ENCODE results near the gene RRBP1. TPM values are rescaled to one million over a fixed set of nuclear protein-coding genes. Genes with fewer than 3 reads are reported as not detected.
A peak's percentile ranks its signal among the peaks of the same experiment; 100 is the strongest.

Gene RRBP1
- total RNA-seq, 2 experiments from 2014 or later, result 26.4 to 27.2 TPM

- Histone ChIP-seq H3K4me3 (ENCODE audit: low read length) (no peak overlapping the region), H3K27me3 (ENCODE audit: control insufficient read depth in 1 of 2, insufficient read depth in 2 of 2, low read length in 2 of 2) (no peaks in the 10 kb centered on the region), H3K36me3 (ENCODE audit: insufficient read depth, low read length) (peaks cover 10% of the 10 kb centered on the region), H3K9me3 (ENCODE audit: control insufficient read depth in 1 of 2, insufficient read depth in 1 of 2, low read length in 2 of 2) (peaks cover 0 to 21% of the 10 kb centered on the region in 2 experiments), H3K4me1 (ENCODE audit: insufficient read depth, low read length) (no peaks in the 10 kb centered on the region), H3K27ac (ENCODE audit: low read depth in 1 of 2, low read length in 2 of 2) (no peak overlapping the region)
- H3K27ac Mint-ChIP-seq, result no peak overlapping the region
- no peaks in the 10 kb centered on the region for H3K27me3 Mint-ChIP-seq
- no peaks in the 10 kb centered on the region for H3K4me1 Mint-ChIP-seq (ENCODE audit: low read depth)
- H3K36me3 Mint-ChIP-seq (ENCODE audit: low read depth), result peaks cover 27% of the 10 kb centered on the region
- ChIA-PET CTCF (interaction anchor here (1.9 kb wide), 1 partner anchor 27 kb away, joined by 5 read pairs; no protein-coding TSS in a partner anchor), POLR2A (no interaction called here)
- no peak for DNase-seq
- ATAC-seq (ENCODE audit: poor library complexity), result no peak
- H3K9me3 Mint-ChIP-seq, result no peaks in the 10 kb centered on the region
- H3K4me3 Mint-ChIP-seq, result no peak overlapping the region
- intact Hi-C loops (cut with DNase I, micrococcal nuclease), result loop anchor here in 1 of 2 experiments (10.0 kb wide), 1 partner anchor 240 kb away; no protein-coding TSS in a partner anchor
- TF ChIP-seq CTCF (IDR thresholded peaks at IDR 0.05), result peak; percentile 8
Measured at GRCh38 chr20:17655286-17655651, 26.8 kb downstream of the RRBP1 start.

- Histone ChIP-seq H3K4me3 (ENCODE audit: low read length) (no peak overlapping the region), H3K9me3 (ENCODE audit: control insufficient read depth in 1 of 2, insufficient read depth in 1 of 2, low read length in 2 of 2) (peaks cover 0 to 18% of the 10 kb centered on the region in 2 experiments), H3K27ac (ENCODE audit: low read depth in 1 of 2, low read length in 2 of 2) (no peak overlapping the region), H3K4me1 (ENCODE audit: insufficient read depth, low read length) (peaks cover under 1% of the 10 kb centered on the region), H3K27me3 (ENCODE audit: control insufficient read depth in 1 of 2, insufficient read depth in 2 of 2, low read length in 2 of 2) (no peaks in the 10 kb centered on the region), H3K36me3 (ENCODE audit: insufficient read depth, low read length) (peaks cover 6% of the 10 kb centered on the region)
- Mint-ChIP-seq H3K9me3 (no peaks in the 10 kb centered on the region), H3K4me1 (ENCODE audit: low read depth) (no peaks in the 10 kb centered on the region), H3K4me3 (no peak overlapping the region), H3K27ac (no peak overlapping the region), H3K36me3 (ENCODE audit: low read depth) (peaks cover 22% of the 10 kb centered on the region), H3K27me3 (no peaks in the 10 kb centered on the region)
- peak; percentile 53 for TF ChIP-seq CTCF (IDR thresholded peaks at IDR 0.05)
- ChIA-PET CTCF (interaction anchor here (1.9 kb wide), 1 partner anchor 28 kb away, joined by 5 read pairs; no protein-coding TSS in a partner anchor), POLR2A (no interaction called here)
- no peak for ATAC-seq (ENCODE audit: poor library complexity)
- intact Hi-C loops (cut with DNase I, micrococcal nuclease), result loop anchor here in 1 of 2 experiments (10.0 kb wide), 1 partner anchor 240 kb away; no protein-coding TSS in a partner anchor
- peak in 2 of 14 experiments; percentile 33 to 39 for DNase-seq
Measured at GRCh38 chr20:17654649-17655285, 27.3 kb downstream of the RRBP1 start.

- intact Hi-C loops (cut with DNase I, micrococcal nuclease), result loop anchor here in 1 of 2 experiments (10.0 kb wide), 1 partner anchor 241 kb away; no protein-coding TSS in a partner anchor
- Histone ChIP-seq H3K27ac (ENCODE audit: low read depth in 1 of 2, low read length in 2 of 2) (no peak overlapping the region), H3K27me3 (ENCODE audit: control insufficient read depth in 1 of 2, insufficient read depth in 2 of 2, low read length in 2 of 2) (no peaks in the 10 kb centered on the region), H3K9me3 (ENCODE audit: control insufficient read depth in 1 of 2, insufficient read depth in 1 of 2, low read length in 2 of 2) (peaks cover 0 to 10% of the 10 kb centered on the region in 2 experiments), H3K4me3 (ENCODE audit: low read length) (no peak overlapping the region), H3K36me3 (ENCODE audit: insufficient read depth, low read length) (peaks cover 5% of the 10 kb centered on the region), H3K4me1 (ENCODE audit: insufficient read depth, low read length) (peaks cover 7% of the 10 kb centered on the region)
- H3K4me1 Mint-ChIP-seq (ENCODE audit: low read depth), result no peaks in the 10 kb centered on the region
- no peak overlapping the region for H3K27ac Mint-ChIP-seq
- no peak for TF ChIP-seq CTCF (IDR thresholded peaks at IDR 0.05)
- POLR2A ChIA-PET, result no interaction called here
- peaks cover 20% of the 10 kb centered on the region for H3K36me3 Mint-ChIP-seq (ENCODE audit: low read depth)
- H3K27me3 Mint-ChIP-seq, result no peaks in the 10 kb centered on the region
- H3K9me3 Mint-ChIP-seq, result no peaks in the 10 kb centered on the region
- CTCF ChIA-PET, result interaction anchor here (1.9 kb wide), 1 partner anchor 29 kb away, joined by 5 read pairs; no protein-coding TSS in a partner anchor
- ATAC-seq (ENCODE audit: poor library complexity) (no peak), DNase-seq (no peak)
- H3K4me3 Mint-ChIP-seq, result no peak overlapping the region
Measured at GRCh38 chr20:17653835-17654648, 28.0 kb downstream of the RRBP1 start.
